Mesenchymal stem cell (in vitro differentiated cells and primary cell): ENCODE results near the gene CYP4A11. TPM values are rescaled to one million over a fixed set of nuclear protein-coding genes. Genes with fewer than 3 reads are reported as not detected.
"Not testable (repeated sequence)": the region's sequence is repeated elsewhere in the genome, so short reads cannot be mapped to it uniquely, and the experiment has no call there.

Experiments
- DNase-seq: peaks from one replicate; pipeline ENCODE4 v3.0.0-alpha.2; 2013
- H2AFZ ChIP-seq: one replicate; pipeline ENCODE4 v1.6.1; 2013; ENCODE audit warnings: low read depth, mild to moderate bottlenecking, control low read depth, inconsistent platforms, low read length, moderate library complexity
- H2AK5ac ChIP-seq: 2 replicates; pipeline ENCODE4 v1.6.1; 2013; ENCODE audit warnings: low read length, moderate library complexity, mild to moderate bottlenecking, inconsistent platforms; ENCODE audit not compliant: severe bottlenecking
- H2BK120ac ChIP-seq: one replicate; pipeline ENCODE4 v1.6.1; 2013; ENCODE audit warnings: low read depth, mild to moderate bottlenecking, inconsistent platforms, low read length, moderate library complexity
- H2BK12ac ChIP-seq, 2 experiments: one replicate each; pipeline ENCODE4 v1.6.1; 2013; ENCODE audit warnings: inconsistent platforms in 2 of 2, low read length in 2 of 2, mild to moderate bottlenecking in 2 of 2, moderate library complexity in 2 of 2, control low read depth in 1 of 2
- H2BK15ac ChIP-seq: one replicate; pipeline ENCODE4 v1.6.1; 2013; ENCODE audit warnings: mild to moderate bottlenecking, low read depth, inconsistent platforms; ENCODE audit not compliant: poor library complexity, severe bottlenecking
- H2BK5ac ChIP-seq: 2 replicates; pipeline ENCODE4 v1.6.1; 2013; ENCODE audit warnings: low read depth, mild to moderate bottlenecking, low read length, control low read depth, inconsistent platforms; ENCODE audit not compliant: poor library complexity, severe bottlenecking
- H3K14ac ChIP-seq, 2 experiments: one replicate each; pipeline ENCODE4 v1.6.1; 2013; ENCODE audit warnings: inconsistent platforms in 2 of 2, low read length in 2 of 2, control low read depth in 1 of 2, mild to moderate bottlenecking in 1 of 2, moderate library complexity in 1 of 2
- H3K18ac ChIP-seq, 2 experiments: one replicate each; pipeline ENCODE4 v1.6.1; 2013; ENCODE audit warnings: inconsistent platforms in 2 of 2, low read length in 2 of 2, control low read depth in 1 of 2, low read depth in 1 of 2, mild to moderate bottlenecking in 1 of 2
- H3K23ac ChIP-seq, 2 experiments: one replicate each; pipeline ENCODE4 v1.6.1; 2013; ENCODE audit warnings: inconsistent platforms in 2 of 2, low read length in 2 of 2, mild to moderate bottlenecking in 2 of 2, moderate library complexity in 2 of 2, control low read depth in 1 of 2
- H3K27ac ChIP-seq: 2 replicates; pipeline ENCODE4 v1.5.1; 2013; ENCODE audit warnings: mild to moderate bottlenecking, moderate library complexity, low read length, control low read depth, inconsistent platforms; ENCODE audit not compliant: poor library complexity, severe bottlenecking
- H3K27me3 ChIP-seq, 2 experiments: 2 replicates each; pipeline versions ENCODE4 v1.6.1 to v1.7.0; 2013; ENCODE audit warnings: low read length in 2 of 2, mild to moderate bottlenecking in 2 of 2, moderate library complexity in 2 of 2, control low read depth in 1 of 2, inconsistent platforms in 1 of 2; ENCODE audit not compliant: control insufficient read depth in 1 of 2, insufficient read depth in 1 of 2
- H3K36me3 ChIP-seq, 2 experiments: 2 replicates each; pipeline versions ENCODE4 v1.6.1 to v1.7.0; 2013; ENCODE audit warnings: low read length in 2 of 2, control low read depth in 1 of 2, inconsistent platforms in 1 of 2, low read depth in 1 of 2, mild to moderate bottlenecking in 1 of 2; ENCODE audit not compliant: insufficient read depth in 2 of 2, control insufficient read depth in 1 of 2
- H3K4ac ChIP-seq, 2 experiments: one replicate each; pipeline ENCODE4 v1.6.1; 2013; ENCODE audit warnings: inconsistent platforms in 2 of 2, low read length in 2 of 2, mild to moderate bottlenecking in 2 of 2, moderate library complexity in 2 of 2, control low read depth in 1 of 2, low read depth in 1 of 2
- H3K4me1 ChIP-seq: 2 replicates; pipeline ENCODE4 v1.6.1; 2013; ENCODE audit warnings: low read depth, low read length, control low read depth; ENCODE audit not compliant: control insufficient read depth, insufficient read depth
- H3K4me2 ChIP-seq: 2 replicates; pipeline ENCODE4 v1.6.1; 2013; ENCODE audit warnings: low read length, mild to moderate bottlenecking, inconsistent platforms; ENCODE audit not compliant: poor library complexity, severe bottlenecking
- H3K4me3 ChIP-seq, 2 experiments: 2 replicates each; pipeline versions ENCODE4 v1.5.1 to v1.7.0; 2013; ENCODE audit warnings: low read length in 2 of 2, mild to moderate bottlenecking in 2 of 2, control low read depth in 1 of 2, low read depth in 1 of 2; ENCODE audit not compliant: insufficient read depth in 1 of 2
- H3K79me1 ChIP-seq: replicated peaks from 2 replicates; pipeline ENCODE4 v1.6.1; 2013; ENCODE audit warnings: mild to moderate bottlenecking, control low read depth, low read length, inconsistent platforms; ENCODE audit not compliant: poor library complexity, severe bottlenecking
- H3K9ac ChIP-seq: 2 replicates; pipeline ENCODE4 v1.7.0; 2013; ENCODE audit warnings: mild to moderate bottlenecking, low read length, moderate library complexity
- H3K9me3 ChIP-seq: 2 replicates; pipeline ENCODE4 v1.7.0; 2013; ENCODE audit warnings: mild to moderate bottlenecking, low read length; ENCODE audit not compliant: control insufficient read depth
- H4K8ac ChIP-seq: one replicate; pipeline ENCODE4 v1.6.1; 2013; ENCODE audit warnings: inconsistent platforms, mild to moderate bottlenecking, low read length, moderate library complexity
- H4K91ac ChIP-seq: one replicate; pipeline ENCODE4 v1.6.1; 2013; ENCODE audit warnings: mild to moderate bottlenecking, low read length, inconsistent platforms
- WGBS: methylation state at CpG from one replicate; pipeline ENCODE4 v1.1.7; 2013; ENCODE audit warnings: mixed read lengths; 5-methylcytosine and 5-hydroxymethylcytosine counted together
- polyA plus RNA-seq, 2 experiments: library from polyadenylated mRNA; stranded (reverse); fragments of 200-250 nt; gene quantifications; one replicate each; pipeline ENCODE4 v1.2.3, GENCODE V29; 2013

The CYP4A11 gene, protein sequence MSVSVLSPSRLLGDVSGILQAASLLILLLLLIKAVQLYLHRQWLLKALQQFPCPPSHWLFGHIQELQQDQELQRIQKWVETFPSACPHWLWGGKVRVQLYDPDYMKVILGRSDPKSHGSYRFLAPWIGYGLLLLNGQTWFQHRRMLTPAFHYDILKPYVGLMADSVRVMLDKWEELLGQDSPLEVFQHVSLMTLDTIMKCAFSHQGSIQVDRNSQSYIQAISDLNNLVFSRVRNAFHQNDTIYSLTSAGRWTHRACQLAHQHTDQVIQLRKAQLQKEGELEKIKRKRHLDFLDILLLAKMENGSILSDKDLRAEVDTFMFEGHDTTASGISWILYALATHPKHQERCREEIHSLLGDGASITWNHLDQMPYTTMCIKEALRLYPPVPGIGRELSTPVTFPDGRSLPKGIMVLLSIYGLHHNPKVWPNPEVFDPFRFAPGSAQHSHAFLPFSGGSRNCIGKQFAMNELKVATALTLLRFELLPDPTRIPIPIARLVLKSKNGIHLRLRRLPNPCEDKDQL
- 0.03 TPM for polyA plus RNA-seq (2013, experiment 1 of 2)
- polyA plus RNA-seq (2013, experiment 2 of 2), result not detected

DNA sequence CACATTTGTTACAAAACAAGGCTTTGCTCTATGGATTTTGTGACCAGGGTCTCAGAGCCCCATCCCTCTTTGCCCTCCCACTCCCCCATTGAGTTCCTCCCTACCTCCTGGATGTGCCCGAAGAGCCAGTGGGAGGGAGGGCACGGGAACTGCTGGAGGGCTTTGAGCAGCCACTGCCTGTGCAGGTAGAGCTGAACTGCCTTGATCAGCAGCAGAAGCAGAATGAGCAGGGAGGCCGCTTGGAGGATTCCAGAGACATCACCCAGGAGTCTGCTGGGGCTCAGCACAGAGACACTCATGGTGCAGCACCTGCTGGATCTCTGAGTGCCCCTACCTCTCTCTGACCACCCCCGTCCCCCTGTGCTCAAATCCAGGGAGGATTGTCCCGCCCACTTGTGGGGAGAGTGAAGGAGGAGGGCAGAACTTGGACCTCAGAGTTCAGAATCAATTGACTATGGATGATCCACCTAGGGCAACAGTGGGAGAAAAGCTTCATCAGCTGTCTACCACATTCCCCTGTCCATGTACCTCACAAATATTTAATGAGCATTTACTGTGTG lies at the start of gene CYP4A11:
TSS of gene CYP4A11 (minus strand) at position 342 of the 560 bp plus-strand sequence. CDS start at position 299, 43 bp downstream.
- H3K4me3 ChIP-seq, result no peak within 1 kb of the TSS
- H2AFZ ChIP-seq, result no peak within 1 kb of the TSS
- H3K4ac ChIP-seq, result no peak within 1 kb of the TSS
- no peak within 1 kb of the TSS for H2BK12ac ChIP-seq
- H2BK15ac ChIP-seq, result no peak within 1 kb of the TSS
- H3K14ac ChIP-seq, result no peak within 1 kb of the TSS
- DNase-seq, result no peak
- H3K4me1 ChIP-seq, result no peaks in the 10 kb centered on the region
- H3K18ac ChIP-seq, result no peak within 1 kb of the TSS
- H4K91ac ChIP-seq, result no peak within 1 kb of the TSS
- H3K9me3 ChIP-seq, result no peaks in the 10 kb centered on the region
- 38% methylated on average over 4 of the region's 5 CpGs for WGBS
- H4K8ac ChIP-seq, result no peak within 1 kb of the TSS
- no peaks in the 10 kb centered on the region for H3K27me3 ChIP-seq
- no peak within 1 kb of the TSS for H2AK5ac ChIP-seq
- no peak within 1 kb of the TSS for H3K9ac ChIP-seq
- no peaks in the 10 kb centered on the region for H3K79me1 ChIP-seq
- no peak within 1 kb of the TSS for H3K4me2 ChIP-seq
- no peak within 1 kb of the TSS for H2BK5ac ChIP-seq
- H2BK120ac ChIP-seq, result no peak within 1 kb of the TSS
- no peak within 1 kb of the TSS for H3K27ac ChIP-seq
- H3K23ac ChIP-seq, result no peak within 1 kb of the TSS
- H3K36me3 ChIP-seq, result no peaks in the 10 kb centered on the region

DNA sequence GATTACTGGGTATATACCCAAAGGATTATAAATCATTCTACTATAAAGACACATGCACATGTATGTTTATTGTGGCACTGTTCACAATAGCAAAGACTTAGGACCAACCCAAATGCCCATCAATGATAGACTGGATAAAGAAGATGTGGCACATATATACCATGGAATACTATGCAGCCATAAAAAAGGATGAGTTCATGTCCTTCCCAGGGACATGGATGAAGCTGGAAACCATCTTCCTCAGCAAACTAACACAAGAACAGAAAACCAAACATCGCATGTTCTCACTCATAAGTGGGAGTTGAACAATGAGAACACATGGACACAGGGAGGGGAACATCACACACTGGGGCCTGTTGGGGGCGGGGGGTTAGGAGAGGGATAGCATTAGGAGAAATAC lies 49.3 kb upstream of the CYP4A11 start:
- H3K14ac ChIP-seq, H2AK5ac ChIP-seq, H3K9me3 ChIP-seq, H4K91ac ChIP-seq, H3K4ac ChIP-seq, H2BK120ac ChIP-seq, H2BK15ac ChIP-seq, H4K8ac ChIP-seq, H2BK12ac ChIP-seq, H2BK5ac ChIP-seq, H3K23ac ChIP-seq, H3K79me1 ChIP-seq, H3K9ac ChIP-seq, H3K18ac ChIP-seq, H3K27me3 ChIP-seq, H3K36me3 ChIP-seq, H3K27ac ChIP-seq, H2AFZ ChIP-seq, H3K4me1 ChIP-seq, H3K4me2 ChIP-seq, H3K4me3 ChIP-seq, DNase-seq: not testable (repeated sequence)
- no CpG with 5 or more reads among the region's 2 CpGs for WGBS

DNA sequence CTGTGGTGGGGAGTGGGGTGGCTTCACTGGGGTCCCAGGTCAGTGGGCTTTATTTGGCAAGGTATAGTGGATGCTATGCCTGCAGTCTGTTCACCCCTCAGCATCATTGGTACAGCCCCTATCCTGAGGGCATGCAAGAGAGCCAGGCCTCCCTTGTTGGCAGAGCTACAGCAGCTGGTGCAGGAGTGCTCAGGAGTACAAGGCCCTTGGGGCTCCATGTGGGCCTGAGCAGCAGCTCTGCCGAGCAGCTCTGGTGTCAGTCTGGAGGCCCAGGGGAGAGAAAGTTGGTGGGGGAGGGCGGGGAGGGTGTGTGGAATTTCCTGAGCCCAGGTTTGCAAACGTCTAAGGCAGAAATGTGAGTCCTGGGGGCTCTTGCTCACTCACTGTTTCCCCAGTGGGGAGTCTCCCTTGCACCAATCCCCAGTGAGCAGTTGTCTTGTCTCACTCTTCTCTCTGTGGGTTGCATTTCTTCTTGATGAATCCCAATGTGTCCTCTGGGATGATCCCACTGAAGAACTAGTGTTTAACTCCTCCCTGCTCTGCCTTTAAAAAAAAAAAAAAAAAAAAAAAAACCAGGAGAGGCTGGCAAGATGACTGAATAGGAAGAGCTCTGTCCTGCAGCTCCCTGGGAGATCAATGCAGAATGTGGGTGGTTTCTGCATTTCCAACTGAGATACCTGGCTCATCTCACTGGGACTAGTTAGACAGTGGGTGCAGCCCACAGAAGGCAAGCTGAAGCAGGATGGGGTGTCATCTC lies 42.7 kb upstream of the CYP4A11 start:
- H2BK5ac ChIP-seq, result no peak overlapping the region
- no peak overlapping the region for H2AK5ac ChIP-seq
- no peaks in the 10 kb centered on the region for H3K27me3 ChIP-seq
- no peak overlapping the region for H2BK12ac ChIP-seq
- H3K9me3 ChIP-seq, result no peaks in the 10 kb centered on the region
- no peak overlapping the region for H4K91ac ChIP-seq
- no peak overlapping the region for H3K4me3 ChIP-seq
- H3K79me1 ChIP-seq, result no peaks in the 10 kb centered on the region
- H3K9ac ChIP-seq, result no peak overlapping the region
- H3K23ac ChIP-seq, result no peak overlapping the region
- no peak overlapping the region for H4K8ac ChIP-seq
- no peak overlapping the region for H3K4ac ChIP-seq
- no peak for DNase-seq
- H3K18ac ChIP-seq, result no peak overlapping the region
- no peak overlapping the region for H3K14ac ChIP-seq
- H3K4me2 ChIP-seq, result no peak overlapping the region
- WGBS, result 11% methylated on average over 3 of the region's 3 CpGs
- no peaks in the 10 kb centered on the region for H3K4me1 ChIP-seq
- no peak overlapping the region for H2BK15ac ChIP-seq
- H3K27ac ChIP-seq, result no peak overlapping the region
- no peak overlapping the region for H2AFZ ChIP-seq
- H3K36me3 ChIP-seq, result no peaks in the 10 kb centered on the region
- no peak overlapping the region for H2BK120ac ChIP-seq
